Esophagus muscularis mucosa (tissue), 4 donors: ENCODE results near the gene IFT122. TPM values are rescaled to one million over a fixed set of nuclear protein-coding genes. Genes with fewer than 3 reads are reported as not detected.

Source experiments
- DNase-seq: peaks from one replicate; pipeline ENCODE4 v3.0.0-alpha.2; 2017; ENCODE audit errors: extremely low spot score
- H3K27ac ChIP-seq, 4 donors: fragments of 200-600 bp; sonication (generic); replicated peaks in 1 of 4; 1 replicate in 3 of 4; 2 replicates in 1 of 4; pipeline ENCODE4 v1.5.1; 2016 to 2019; ENCODE audit warnings: mild to moderate bottlenecking in 1 of 4
- H3K27me3 ChIP-seq, 4 donors: fragments of 200-600 bp; sonication (generic); one replicate each; pipeline versions ENCODE4 v1.5.1 to v1.6.0; 2016 to 2019
- H3K36me3 ChIP-seq, 4 donors: fragments of 200-600 bp; sonication (generic); one replicate each; pipeline ENCODE4 v1.5.1; 2016 to 2019
- H3K4me1 ChIP-seq, 4 donors: fragments of 200-600 bp; sonication (generic); one replicate each; pipeline ENCODE4 v1.5.1; 2016 to 2019
- H3K4me3 ChIP-seq, 4 donors: fragments of 200-600 bp; sonication (generic); 1 replicate in 2 of 4; 2 replicates in 2 of 4; pipeline ENCODE4 v1.5.1; 2016 to 2019; ENCODE audit warnings: mild to moderate bottlenecking in 4 of 4, moderate library complexity in 1 of 4
- H3K9me3 ChIP-seq, 4 donors: fragments of 200-600 bp; sonication (generic); 1 replicate in 3 of 4; 2 replicates in 1 of 4; pipeline ENCODE4 v1.5.1; 2016 to 2019
- EP300 ChIP-seq: sonication (generic); formaldehyde crosslinking; IDR thresholded peaks from one replicate; pipeline ENCODE4 v1.6.1; 2017; ENCODE audit warnings: antibody characterized with exemption
- POLR2A ChIP-seq: fragments of 450-650 bp; IDR thresholded peaks from one replicate; pipeline ENCODE4 v1.6.1; 2017; ENCODE audit warnings: antibody characterized with exemption, moderate library complexity, mild to moderate bottlenecking, low read depth
- POLR2AphosphoS5 ChIP-seq, 2 donors: sonication (generic); formaldehyde crosslinking; IDR thresholded peaks; one replicate each; pipeline ENCODE4 v1.6.1; 2017; ENCODE audit warnings: antibody characterized with exemption in 2 of 2
- WGBS: methylation state at CpG from one replicate; pipeline ENCODE4 v1.1.5; 2018; 5-methylcytosine and 5-hydroxymethylcytosine counted together
- intact Hi-C: fragments of 100-400 bp; cut with DNase I; formaldehyde crosslinking; loops from one replicate; pipeline ENCODE4 v1.15.1; 2023
- total RNA-seq, 4 donors: library from RNA; depleted of rRNA; stranded (reverse); fragments of >200 nt; gene quantifications; one replicate each; pipeline versions ENCODE4 v1.1.0 to v1.2.1, GENCODE V29; 2016
- TF ChIP-seq, protein P1 (sequence below), 3 experiments: fragments of 200-600 bp in 2 of 3; fragments of 450-650 bp in 1 of 3; sonication (generic) in 2 of 3; IDR thresholded peaks; one replicate each; pipeline ENCODE4 v1.5.1; 2017 to 2019; ENCODE audit warnings: antibody characterized with exemption in 3 of 3, mild to moderate bottlenecking in 2 of 3, moderate library complexity in 1 of 3

Gene IFT122
- total RNA-seq, 4 donors from 2014 or later, result 19.5 to 32.8 (median 21.9) TPM

DNA sequence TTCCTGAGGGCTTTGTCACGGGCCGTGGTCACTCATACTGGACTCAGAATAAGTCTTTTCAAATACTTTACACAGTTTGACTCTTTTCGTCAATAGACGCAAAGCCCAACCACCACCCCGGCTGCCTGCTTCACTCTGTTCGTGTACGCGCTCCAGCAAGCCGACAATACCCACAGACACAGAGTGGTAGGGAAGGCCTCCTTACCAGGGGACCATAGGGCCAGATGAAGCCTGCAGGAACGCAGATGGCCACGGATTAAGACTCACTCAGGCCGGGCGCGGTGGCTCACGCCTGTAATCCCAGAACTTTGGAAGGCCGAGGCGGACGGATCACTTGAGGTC lies 41.2 kb upstream of the IFT122 start:
- Histone ChIP-seq H3K9me3 (no peaks in the 10 kb centered on the region), H3K4me1 (peaks cover 27 to 42% (median 32%) of the 10 kb centered on the region in 4 donors), H3K27ac (peak overlapping the region; percentile 85 to 90 (median 86)), H3K27me3 (no peaks in the 10 kb centered on the region), H3K4me3 (peak overlapping the region; percentile 78 to 96 (median 86)), H3K36me3 (peaks cover 0 to 29% (median 12%) of the 10 kb centered on the region in 4 donors)
- intact Hi-C loops, result no loop called here
- TF ChIP-seq EP300, result no peak
- TF ChIP-seq, protein P1, sequence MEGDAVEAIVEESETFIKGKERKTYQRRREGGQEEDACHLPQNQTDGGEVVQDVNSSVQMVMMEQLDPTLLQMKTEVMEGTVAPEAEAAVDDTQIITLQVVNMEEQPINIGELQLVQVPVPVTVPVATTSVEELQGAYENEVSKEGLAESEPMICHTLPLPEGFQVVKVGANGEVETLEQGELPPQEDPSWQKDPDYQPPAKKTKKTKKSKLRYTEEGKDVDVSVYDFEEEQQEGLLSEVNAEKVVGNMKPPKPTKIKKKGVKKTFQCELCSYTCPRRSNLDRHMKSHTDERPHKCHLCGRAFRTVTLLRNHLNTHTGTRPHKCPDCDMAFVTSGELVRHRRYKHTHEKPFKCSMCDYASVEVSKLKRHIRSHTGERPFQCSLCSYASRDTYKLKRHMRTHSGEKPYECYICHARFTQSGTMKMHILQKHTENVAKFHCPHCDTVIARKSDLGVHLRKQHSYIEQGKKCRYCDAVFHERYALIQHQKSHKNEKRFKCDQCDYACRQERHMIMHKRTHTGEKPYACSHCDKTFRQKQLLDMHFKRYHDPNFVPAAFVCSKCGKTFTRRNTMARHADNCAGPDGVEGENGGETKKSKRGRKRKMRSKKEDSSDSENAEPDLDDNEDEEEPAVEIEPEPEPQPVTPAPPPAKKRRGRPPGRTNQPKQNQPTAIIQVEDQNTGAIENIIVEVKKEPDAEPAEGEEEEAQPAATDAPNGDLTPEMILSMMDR (IDR thresholded peaks at IDR 0.05), result no peak
- no peak for DNase-seq
- WGBS, result 4% methylated on average over 9 of the region's 18 CpGs

DNA sequence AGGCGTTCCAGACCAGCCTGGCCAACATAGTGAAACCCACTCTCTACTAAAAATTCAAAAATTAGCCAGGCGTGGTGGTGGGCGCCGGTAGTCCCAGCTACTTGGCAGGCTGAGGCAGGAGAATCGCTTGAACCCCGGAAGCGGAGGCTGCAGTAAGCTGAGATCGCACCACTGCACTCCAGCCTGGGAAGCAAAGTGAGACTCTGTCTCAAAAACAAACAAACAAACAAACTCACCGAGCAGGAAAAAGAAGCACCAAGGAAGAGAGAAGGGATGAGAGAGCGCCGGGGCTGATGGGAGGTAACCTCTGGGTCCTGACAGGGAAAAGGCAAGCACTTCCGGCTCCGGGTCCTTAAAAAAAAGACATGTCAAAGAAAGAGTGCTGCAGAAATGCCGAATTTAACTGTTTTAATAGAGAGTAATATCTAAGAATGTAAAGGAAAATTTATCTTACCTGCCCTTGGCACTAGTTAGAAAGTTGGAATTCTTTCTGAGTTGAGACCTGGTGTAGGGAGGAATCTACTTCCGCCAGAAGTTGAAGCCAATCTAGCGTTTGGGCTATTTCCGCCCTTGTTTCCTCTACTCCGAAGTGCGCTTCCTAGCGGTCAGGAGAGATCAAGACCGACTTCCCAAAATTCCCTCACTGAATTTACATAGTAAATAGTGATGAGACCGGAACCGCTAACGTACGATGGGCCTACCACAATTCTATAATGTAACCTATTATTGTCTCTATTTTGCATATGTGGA lies 40.7 kb upstream of the IFT122 start:
- H3K9me3 ChIP-seq, result no peaks in the 10 kb centered on the region
- intact Hi-C loops, result no loop called here
- WGBS, result under 1% methylated on average over 23 of the region's 25 CpGs

GRCh38 chr3:129399895-129400357 lies 40.1 kb upstream of the IFT122 start:
- intact Hi-C loops, result no loop called here
- peaks cover 23 to 39% (median 31%) of the 10 kb centered on the region in 4 donors for H3K4me1 ChIP-seq
- 54% methylated on average over 8 of the region's 8 CpGs for WGBS
- peak overlapping the region; percentile 78 to 96 (median 86) for H3K4me3 ChIP-seq
- no peaks in the 10 kb centered on the region for H3K9me3 ChIP-seq
- H3K27me3 ChIP-seq, result no peaks in the 10 kb centered on the region
- TF ChIP-seq POLR2A, result peak; percentile 12
- TF ChIP-seq EP300, result no peak
- TF ChIP-seq, protein P1 (IDR thresholded peaks at IDR 0.05), result no peak
- TF ChIP-seq POLR2AphosphoS5 (IDR thresholded peaks at IDR 0.05), result peak in 1 of 2 donors; percentile 50
- DNase-seq, result no peak
- peak overlapping the region; percentile 85 to 90 (median 86) for H3K27ac ChIP-seq
- H3K36me3 ChIP-seq, result peaks cover 0 to 24% (median 10%) of the 10 kb centered on the region in 4 donors

More for the DNA sequence above, 40.7 kb upstream of the IFT122 start:
- Histone ChIP-seq H3K4me1 (peaks cover 27 to 42% (median 32%) of the 10 kb centered on the region in 4 donors), H3K36me3 (peaks cover 0 to 24% (median 10%) of the 10 kb centered on the region in 4 donors), H3K4me3 (peak overlapping the region; percentile 78 to 96 (median 86)), H3K27ac (peak overlapping the region; percentile 85 to 90 (median 86)), H3K27me3 (no peaks in the 10 kb centered on the region)
- DNase-seq, result peak; percentile 93
- no peak for TF ChIP-seq EP300
- TF ChIP-seq, protein P1 (IDR thresholded peaks at IDR 0.05), result peak; percentile 76 to 86 (median 81)
- peak; percentile 53 to 63 for TF ChIP-seq POLR2AphosphoS5 (IDR thresholded peaks at IDR 0.05)
- TF ChIP-seq POLR2A, result no peak

- 79% methylated on average over 7 of the region's 7 CpGs for WGBS
- intact Hi-C loops, result no loop called here
- DNase-seq, result no peak
These were observed 37.8 kb upstream of the IFT122 start for GRCh38 chr3:129402210-129402609.

More at GRCh38 chr3:129402210-129402609, 37.8 kb upstream of the IFT122 start:
- TF ChIP-seq POLR2A (no peak), EP300 (no peak), POLR2AphosphoS5 (IDR thresholded peaks at IDR 0.05) (no peak)
- TF ChIP-seq, protein P1 (IDR thresholded peaks at IDR 0.05), result no peak
- no peak overlapping the region for H3K27ac ChIP-seq
- H3K4me1 ChIP-seq, result peaks cover 13 to 21% (median 15%) of the 10 kb centered on the region in 4 donors
- H3K9me3 ChIP-seq, result no peaks in the 10 kb centered on the region
- peaks cover 0 to 3% (median 0%) of the 10 kb centered on the region in 4 donors for H3K36me3 ChIP-seq
- H3K4me3 ChIP-seq, result no peak overlapping the region
- no peaks in the 10 kb centered on the region for H3K27me3 ChIP-seq
